H7 (cell line): Measurements from ENCODE around the gene LUC7L2. TPM values are rescaled to one million over a fixed set of nuclear protein-coding genes. Genes with fewer than 3 reads are reported as not detected.
A peak's percentile ranks its signal among the peaks of the same experiment; 100 is the strongest.
"Not testable (repeated sequence)": the region's sequence is repeated elsewhere in the genome, so short reads cannot be mapped to it uniquely, and the experiment has no call there.

Experiments
- DNase-seq: peaks from one replicate; pipeline ENCODE4 v3.0.0; 2012
- H3K27me3 ChIP-seq: 2 replicates; pipeline ENCODE4 v1.6.0; 2011; ENCODE audit warnings: mild to moderate bottlenecking, low read length; ENCODE audit not compliant: control insufficient read depth, insufficient read depth
- H3K36me3 ChIP-seq: replicated peaks from 2 replicates; pipeline ENCODE4 v1.5.1; 2011; ENCODE audit warnings: low read length; ENCODE audit not compliant: control insufficient read depth, insufficient read depth
- H3K4me3 ChIP-seq: 2 replicates; pipeline ENCODE4 v1.5.1; 2011; ENCODE audit warnings: low read depth, mild to moderate bottlenecking, control low read depth, low read length, moderate library complexity; ENCODE audit not compliant: insufficient read depth
- total RNA-seq: library from RNA; depleted of rRNA; stranded (reverse); fragments of >200 nt; shearing (Covaris generic); gene quantifications from 2 replicates; pipeline ENCODE4 v1.2.3, GENCODE V29; 2014

The LUC7L2 gene
- total RNA-seq, 1 experiment from 2014 or later: 43.4 TPM

DNA sequence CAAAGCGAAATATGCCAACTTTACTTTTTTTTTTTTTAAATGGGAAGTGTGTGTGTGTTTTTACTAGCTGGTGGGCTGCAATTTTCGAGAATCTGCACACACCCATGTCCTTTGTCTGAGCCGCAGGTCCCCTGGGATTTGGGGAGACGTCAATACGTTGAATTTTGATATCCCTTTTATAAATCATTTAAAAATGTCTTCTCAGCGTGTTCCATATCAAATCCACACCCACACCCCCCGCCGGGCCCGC lies 19.0 kb upstream of the LUC7L2 start:
- DNase-seq: no peak
- Histone ChIP-seq H3K4me3 (peak overlapping the region; percentile 96), H3K27me3 (no peaks in the 10 kb centered on the region), H3K36me3 (peaks cover 1% of the 10 kb centered on the region; the same call in 1 of the 2 replicates)

DNA sequence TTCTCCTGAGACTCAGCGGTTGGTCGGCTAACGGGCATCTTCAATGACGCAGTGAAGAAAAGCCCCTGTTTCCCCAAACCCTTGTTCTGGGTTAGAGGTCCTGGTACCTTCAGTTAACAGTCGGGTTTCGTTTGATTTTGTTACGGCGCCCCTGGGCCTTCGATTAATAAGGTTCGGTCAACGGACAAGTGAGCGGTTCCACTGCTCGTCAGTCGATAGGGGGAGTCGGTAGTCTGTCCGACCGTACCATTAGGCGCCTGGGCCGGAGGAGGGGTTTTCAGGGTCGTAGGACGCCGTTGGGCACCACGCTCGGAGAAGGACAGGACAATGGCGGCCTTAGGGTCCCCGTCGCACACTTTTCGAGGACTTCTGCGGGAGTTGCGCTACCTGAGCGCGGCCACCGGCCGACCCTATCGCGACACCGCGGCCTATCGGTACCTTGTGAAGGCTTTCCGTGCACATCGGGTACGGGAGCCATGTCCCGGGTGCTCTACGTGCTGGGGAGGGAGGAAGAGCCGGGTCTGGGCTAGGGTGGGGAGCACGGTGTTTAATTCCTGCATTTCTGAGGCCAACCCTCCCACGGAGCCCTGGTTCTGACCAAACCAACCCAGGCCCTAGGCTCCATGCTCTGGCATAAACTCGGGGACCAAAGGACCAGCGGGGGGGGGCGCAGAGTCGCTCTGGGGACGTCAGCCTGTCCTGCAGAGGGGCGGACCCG lies 18.5 kb upstream of the LUC7L2 start, which contains the start of gene FMC1:
Gene FMC1, plus strand, starts transcription at position 280 of the 718 bp plus-strand sequence. Its CDS starts 48 bp downstream, at position 328.
- Histone ChIP-seq H3K27me3 (no peaks in the 10 kb centered on the region), H3K4me3 (peak within 1 kb of the TSS; percentile 96), H3K36me3 (peaks cover 1% of the 10 kb centered on the region; the same call in 1 of the 2 replicates)
- DNase-seq: peak; percentile 90

DNA sequence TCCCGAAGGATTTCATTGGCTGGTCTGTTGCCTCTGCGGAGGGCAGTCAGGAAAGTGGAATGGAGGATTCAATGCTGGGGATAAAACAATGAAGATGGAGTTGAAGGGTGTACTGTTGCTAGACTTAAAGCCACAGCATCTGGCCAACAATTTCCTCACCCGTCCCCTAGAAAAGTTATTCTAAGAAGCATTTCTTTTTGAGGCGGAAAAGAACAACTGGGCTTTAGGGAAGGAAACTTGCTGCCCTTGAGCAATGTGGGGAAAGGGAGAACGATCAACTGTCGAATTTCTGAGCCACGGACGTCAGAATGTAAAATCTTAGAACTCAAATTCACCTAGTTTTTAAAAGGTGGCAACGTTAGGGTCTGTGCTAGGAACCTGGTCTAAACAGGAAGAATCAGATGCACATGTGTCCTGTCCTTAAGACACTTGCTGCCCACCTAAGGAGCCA lies 17.9 kb upstream of the LUC7L2 start:
- Histone ChIP-seq H3K36me3 (peaks cover 3% of the 10 kb centered on the region), H3K27me3 (no peaks in the 10 kb centered on the region), H3K4me3 (peak overlapping the region; percentile 96)
- DNase-seq: no peak

DNA sequence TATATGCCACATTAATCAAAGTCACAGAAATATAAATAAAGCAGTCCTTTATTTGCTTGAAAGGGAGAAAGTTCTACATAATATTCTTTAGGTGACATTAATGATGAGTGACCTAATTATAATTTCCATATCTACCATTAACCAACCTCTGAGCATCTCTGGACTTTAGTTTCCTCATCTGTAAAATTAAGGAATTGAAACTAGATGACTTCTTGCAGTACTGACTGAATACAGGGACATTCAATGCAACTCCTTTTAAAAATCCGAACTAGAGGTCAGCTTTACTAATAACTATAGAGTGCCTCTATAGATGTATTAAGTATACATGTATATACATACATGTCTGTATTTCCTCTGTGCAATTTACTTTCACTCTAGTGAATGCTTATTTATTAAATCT lies 14.7 kb upstream of the LUC7L2 start:
- Histone ChIP-seq H3K4me3 (no peak overlapping the region), H3K27me3 (no peaks in the 10 kb centered on the region), H3K36me3 (peaks cover 3% of the 10 kb centered on the region)
- DNase-seq: no peak

DNA sequence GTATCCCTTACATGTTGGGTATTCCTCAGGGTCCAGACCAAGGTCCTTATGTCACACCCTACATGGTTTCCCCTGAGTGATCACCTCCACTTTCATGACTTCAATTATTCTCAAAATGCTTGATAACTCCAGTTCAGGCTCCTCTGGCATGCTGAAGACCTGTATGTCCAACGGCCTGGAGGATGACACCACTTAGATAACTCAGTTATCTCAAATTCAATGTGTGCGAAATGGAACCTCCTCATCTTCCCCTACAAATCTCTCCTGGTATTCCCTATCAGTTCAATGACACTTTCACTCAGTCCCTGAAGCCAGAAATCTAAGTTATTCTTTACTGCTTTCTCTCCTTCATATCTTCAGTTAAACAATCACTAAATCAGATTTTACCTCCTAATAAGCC lies 8.7 kb upstream of the LUC7L2 start:
- Histone ChIP-seq H3K27me3 (no peaks in the 10 kb centered on the region), H3K36me3 (peaks cover 2% of the 10 kb centered on the region), H3K4me3 (no peak overlapping the region)
- no peak for DNase-seq

DNA sequence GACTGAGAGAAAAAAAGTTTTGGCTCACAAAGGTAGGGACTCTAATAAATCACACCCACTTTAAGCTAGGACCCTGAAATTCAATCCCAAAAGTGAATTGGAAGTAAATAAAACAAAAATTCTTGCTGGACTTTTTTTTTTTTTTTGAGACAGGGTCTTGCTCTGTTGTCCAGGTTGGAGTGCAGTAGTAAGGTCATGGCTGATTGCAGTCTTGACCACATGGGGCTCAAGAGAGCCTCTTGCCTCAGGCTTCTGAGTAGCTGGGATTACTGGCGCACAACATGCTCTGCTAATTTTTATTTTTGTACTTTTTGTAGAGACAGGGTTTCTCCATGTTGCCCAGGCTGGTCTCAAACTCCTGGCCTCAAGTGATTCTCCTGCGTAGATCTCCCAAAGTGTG lies 5.0 kb upstream of the LUC7L2 start:
- H3K36me3 ChIP-seq: no peaks in the 10 kb centered on the region
- H3K27me3 ChIP-seq: no peaks in the 10 kb centered on the region
- DNase-seq: no peak
- no peak overlapping the region for H3K4me3 ChIP-seq

DNA sequence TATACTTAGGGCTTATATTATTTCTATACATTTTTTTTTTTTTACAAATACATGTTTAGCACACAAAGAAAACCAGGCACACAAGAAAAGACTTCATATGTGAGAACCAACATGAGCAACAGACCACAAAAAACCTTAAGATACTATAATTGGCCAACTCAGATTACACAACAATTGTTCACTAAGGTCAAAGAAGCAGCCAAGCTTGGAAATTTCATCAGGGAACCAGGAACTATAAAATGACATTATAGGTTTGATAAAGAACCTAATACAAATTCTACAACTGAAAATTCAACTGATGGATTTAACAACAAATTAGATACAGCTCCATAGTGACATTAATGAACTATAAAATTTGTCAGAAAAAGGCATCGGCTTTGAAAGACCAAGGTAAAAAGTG lies 4.4 kb upstream of the LUC7L2 start:
- DNase-seq: no peak
- Histone ChIP-seq H3K36me3 (no peaks in the 10 kb centered on the region), H3K27me3 (no peaks in the 10 kb centered on the region), H3K4me3 (no peak overlapping the region)

DNA sequence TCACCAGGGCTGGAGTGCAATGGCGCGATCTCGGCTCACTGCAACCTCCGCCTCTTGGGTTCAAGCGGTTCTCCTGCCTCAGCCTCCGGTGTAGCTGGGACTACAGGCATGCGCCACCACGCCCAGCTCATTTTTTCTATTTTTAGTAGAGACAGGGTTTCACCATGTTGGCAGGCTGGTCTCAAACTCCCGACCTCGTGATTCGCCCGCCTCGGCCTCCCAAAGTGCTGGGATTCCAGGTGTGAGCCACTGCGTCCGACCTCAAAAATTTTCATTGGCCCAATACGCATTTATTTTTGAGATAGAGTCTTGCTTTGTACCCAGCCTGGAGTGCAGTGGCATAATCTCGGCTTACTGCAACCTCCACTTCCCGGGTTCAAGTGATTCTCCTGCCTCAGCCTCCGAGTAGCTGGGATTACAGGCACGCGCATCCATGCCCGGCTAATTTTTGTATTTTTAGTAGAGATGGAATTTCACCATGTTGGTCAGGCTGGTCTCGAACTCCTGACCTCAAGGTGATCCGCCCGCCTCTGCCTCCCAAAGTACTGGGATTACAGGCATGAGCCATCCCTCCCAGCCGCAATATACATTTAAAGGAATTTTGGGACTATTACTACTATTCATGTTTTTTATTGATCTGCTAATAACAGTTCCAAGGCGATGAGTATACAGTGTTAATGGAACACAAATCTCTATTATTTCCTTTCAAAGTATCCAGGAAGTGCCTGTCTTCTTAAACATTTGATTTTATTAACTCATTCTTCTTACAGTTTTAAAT lies 1.8 kb upstream of the LUC7L2 start:
- H3K4me3 ChIP-seq: peak overlapping the region; percentile 99; the same call in 1 of the 2 replicates
- not testable (repeated sequence) for DNase-seq, H3K27me3 ChIP-seq, H3K36me3 ChIP-seq

DNA sequence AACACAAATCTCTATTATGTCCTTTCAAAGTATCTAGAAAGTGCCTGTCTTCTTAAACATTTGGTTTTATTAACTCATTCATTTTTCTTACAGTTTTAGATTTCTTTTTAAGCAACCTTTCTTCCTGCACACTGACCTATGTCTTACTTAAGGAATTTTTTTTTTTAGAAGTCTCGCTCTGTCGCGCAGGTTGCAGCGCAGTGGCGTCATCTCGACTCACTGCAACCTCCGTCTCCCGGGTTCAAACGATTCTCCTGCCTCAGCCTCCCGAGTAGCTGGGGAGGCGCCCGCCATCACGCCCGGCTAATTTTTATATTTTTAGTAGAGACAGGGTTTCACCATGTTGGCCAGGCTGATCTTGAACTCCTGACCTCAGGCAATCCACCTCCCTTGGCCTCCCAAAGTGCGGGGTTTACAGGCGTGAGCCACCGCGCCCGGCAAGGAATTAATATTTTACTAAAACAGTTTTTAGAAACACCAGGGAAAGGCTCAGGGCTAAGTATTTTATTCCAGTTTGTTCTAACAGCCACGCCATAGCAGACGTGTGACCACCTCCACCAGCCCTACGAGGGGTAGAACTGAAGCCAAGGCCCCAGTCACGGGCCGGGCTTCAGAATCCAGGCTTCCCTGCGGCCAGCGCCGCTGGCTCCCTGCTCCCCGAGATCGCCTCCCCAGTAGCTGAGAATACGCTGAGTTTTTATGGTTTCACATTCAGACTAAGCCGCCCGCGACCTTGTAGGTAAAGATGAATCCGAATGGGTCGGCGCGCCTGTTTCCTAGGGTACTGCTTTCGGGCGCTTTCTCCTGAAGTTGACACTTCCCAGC lies 941 bp upstream of the LUC7L2 start:
- Histone ChIP-seq H3K4me3 (peak overlapping the region; percentile 99), H3K27me3 (no peaks in the 10 kb centered on the region), H3K36me3 (no peaks in the 10 kb centered on the region)
- DNase-seq: no peak

DNA sequence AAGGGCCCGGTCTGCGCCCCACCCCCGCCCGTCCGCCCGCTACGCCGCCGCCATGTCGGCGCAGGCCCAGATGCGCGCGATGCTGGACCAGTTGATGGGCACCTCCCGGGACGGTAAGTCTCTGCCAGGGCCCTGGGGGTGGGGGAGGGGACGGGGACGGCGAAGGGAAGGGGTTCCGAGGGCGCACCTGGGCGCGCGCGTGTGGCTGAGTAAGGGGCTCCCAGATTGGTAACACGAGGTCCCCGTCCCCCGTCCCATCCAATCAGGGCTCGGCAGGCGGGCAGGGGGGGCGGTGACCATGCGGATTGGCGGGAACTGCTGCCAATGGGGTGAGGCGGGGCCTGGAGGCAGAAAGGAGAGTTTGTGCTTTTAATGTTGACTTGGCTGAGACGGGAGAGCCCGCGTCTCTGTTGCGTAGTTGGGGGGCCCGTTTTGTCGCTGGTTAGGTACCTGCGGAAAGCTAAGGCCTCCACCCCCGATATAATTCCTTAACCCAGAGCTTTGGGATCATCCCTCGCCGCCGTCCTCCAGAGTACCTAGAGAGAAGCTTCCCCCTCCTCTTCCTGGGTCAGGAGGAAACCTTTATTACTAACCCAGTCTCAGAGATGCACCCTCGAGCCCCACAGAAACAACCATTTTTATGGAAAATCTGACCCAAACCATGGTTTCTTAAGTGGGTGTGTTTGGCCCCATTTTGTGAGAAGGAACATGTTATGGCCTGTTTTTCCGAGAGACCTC lies 685 bp downstream of the LUC7L2 start:
- no peaks in the 10 kb centered on the region for H3K36me3 ChIP-seq
- peak overlapping the region; percentile 99 for H3K4me3 ChIP-seq
- peak; percentile 98 for DNase-seq
- no peaks in the 10 kb centered on the region for H3K27me3 ChIP-seq

DNA sequence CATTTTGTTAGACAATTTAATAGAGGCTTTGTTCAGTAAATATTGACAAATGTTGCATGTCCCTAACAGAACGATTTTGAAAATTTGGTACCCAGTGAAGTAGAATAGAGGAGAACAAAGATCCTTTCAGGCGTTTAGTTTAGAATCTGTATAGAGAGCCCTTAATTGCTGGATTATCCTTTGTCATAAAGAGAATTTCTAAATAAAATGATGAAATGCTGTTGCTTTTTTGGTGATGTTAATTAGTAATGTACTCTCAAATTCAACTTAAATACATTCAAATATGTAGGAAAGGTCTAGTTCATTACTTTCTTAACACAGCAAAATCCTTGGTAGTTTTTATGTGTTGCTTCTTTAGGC lies 1.2 kb downstream of the LUC7L2 start:
- DNase-seq: no peak
- H3K27me3 ChIP-seq: no peaks in the 10 kb centered on the region
- peak overlapping the region; percentile 99 for H3K4me3 ChIP-seq
- no peaks in the 10 kb centered on the region for H3K36me3 ChIP-seq

DNA sequence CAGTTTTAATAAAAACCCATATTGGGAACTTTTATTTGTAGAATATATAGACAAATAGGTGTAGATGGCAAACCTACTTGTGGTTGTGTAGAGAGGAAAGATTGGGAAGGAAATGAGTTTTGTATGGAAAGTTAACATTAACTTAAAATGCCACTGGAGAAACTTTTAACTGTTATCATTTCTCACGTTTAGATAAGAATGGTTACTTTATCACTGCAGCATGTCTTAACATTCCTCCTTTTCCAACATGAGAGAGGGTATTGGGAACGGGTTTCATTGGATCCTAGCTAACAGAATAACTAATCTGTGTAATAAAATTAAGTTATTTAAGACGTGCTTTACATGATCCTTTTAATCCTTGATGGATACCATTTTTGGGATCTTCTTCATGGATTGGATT lies 1.8 kb downstream of the LUC7L2 start:
- H3K36me3 ChIP-seq: no peaks in the 10 kb centered on the region

DNA sequence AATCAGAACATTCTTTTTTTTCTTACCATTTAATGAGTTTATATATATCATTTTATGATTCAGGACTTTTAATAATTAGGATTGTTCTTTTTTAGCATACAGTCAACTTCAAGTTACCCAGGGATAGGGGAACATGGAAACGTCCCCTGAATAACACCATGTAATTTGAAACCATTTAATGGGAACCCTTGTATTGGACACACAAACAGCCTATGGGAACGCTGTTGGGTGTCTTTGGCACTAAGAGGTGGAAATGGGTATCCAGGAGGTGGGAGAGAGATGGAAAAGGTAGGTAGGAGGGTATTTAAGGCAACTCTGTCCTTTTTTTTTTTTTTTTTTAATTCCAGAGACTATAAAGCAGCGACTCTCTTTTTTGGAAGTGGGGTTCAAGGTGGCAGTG lies 2.6 kb downstream of the LUC7L2 start:
- peak; percentile 46 for DNase-seq
- H3K4me3 ChIP-seq: no peak overlapping the region
- no peaks in the 10 kb centered on the region for H3K36me3 ChIP-seq
- no peaks in the 10 kb centered on the region for H3K27me3 ChIP-seq

More for the DNA sequence above, 1.8 kb downstream of the LUC7L2 start:
- Histone ChIP-seq H3K27me3 (no peaks in the 10 kb centered on the region), H3K4me3 (peak overlapping the region; percentile 99)
- no peak for DNase-seq

DNA sequence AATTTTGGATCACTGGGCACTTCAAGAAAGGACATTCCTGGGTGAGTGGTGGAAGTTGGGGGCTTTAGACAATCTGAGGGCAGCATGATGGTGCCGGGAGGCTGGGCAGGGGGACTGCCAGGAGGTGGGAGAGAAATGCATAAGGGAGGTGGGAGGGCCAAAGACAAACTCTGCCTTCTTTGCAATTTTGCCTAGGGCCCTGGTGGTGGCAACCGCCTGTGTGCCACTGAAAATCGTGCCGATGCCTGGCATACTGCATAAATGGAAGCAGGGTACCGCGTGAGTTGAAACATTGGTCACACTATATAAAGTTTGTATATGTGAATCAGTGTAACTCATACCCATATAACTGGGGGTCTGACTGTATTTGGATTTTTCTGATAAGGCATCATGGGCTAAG lies 3.3 kb downstream of the LUC7L2 start:
- DNase-seq: no peak
- Histone ChIP-seq H3K36me3 (no peaks in the 10 kb centered on the region), H3K27me3 (no peaks in the 10 kb centered on the region), H3K4me3 (no peak overlapping the region)
